HepG2 (cell line): Measurements from ENCODE around the gene TRAPPC10. TPM values are rescaled to one million over a fixed set of nuclear protein-coding genes. Genes with fewer than 3 reads are reported as not detected.

ENCODE experiments used
- ATAC-seq: fragments of 200-7000 bp; cut with Tn5 transposase; 3 replicates; pipeline ENCODE4 v1.9.1; 2020; ENCODE audit warnings: mild to moderate bottlenecking, moderate library complexity
- BruUV-seq: library from RNA; stranded (reverse); fragments of 400-500 nt; replicated peaks from 2 replicates; lab custom pipeline; 2021; lab: Mats Ljungman, UMichigan
- CTCF ChIA-PET: fragments of 300-600 bp; formaldehyde crosslinking; extraction: SDS; loops from one replicate; lab custom pipeline; 2021; ENCODE audit warnings: low total read pairs, inconsistent platforms, low intra/inter-chr PET ratio; lab: Yijun Ruan, JAX
- POLR2A ChIA-PET: fragments of 350-600 bp; sonication (Branson Sonifier 250); formaldehyde crosslinking; loops from one replicate; lab custom pipeline; 2020; ENCODE audit warnings: antibody characterized with exemption, inconsistent platforms; lab: Yijun Ruan, JAX
- DNase-seq: peaks from one replicate; pipeline ENCODE4 v3.0.0-alpha.2; 2015; ENCODE audit warnings: low spot score
- FAIRE-seq: peaks from 3 replicates; lab custom pipeline; 2011; peaks lifted over from hg19 to GRCh38; lab: Jason Lieb, UNC
- H2AFZ ChIP-seq: one replicate; pipeline ENCODE4 v1.6.1; 2011; ENCODE audit warnings: low read length, inconsistent platforms
- H3K27ac ChIP-seq: fragments of 300-600 bp; 3 replicates; pipeline ENCODE4 v1.8.0; 2011; ENCODE audit warnings: mixed run types, mild to moderate bottlenecking, mixed read lengths, low read length, inconsistent platforms; ENCODE audit not compliant: insufficient read depth; ENCODE audit errors: extremely low read length
- H3K27me3 ChIP-seq, 2 experiments: fragments of 200-600 bp in 1 of 2; 2 replicates in 1 of 2; 3 replicates in 1 of 2; pipeline versions ENCODE4 v1.6.0 to v1.8.0; 2011; ENCODE audit warnings: low read length in 2 of 2, mild to moderate bottlenecking in 2 of 2, moderate library complexity in 2 of 2, inconsistent platforms in 1 of 2; ENCODE audit not compliant: insufficient read depth in 2 of 2, control insufficient read depth in 1 of 2
- H3K36me3 ChIP-seq, 2 experiments: fragments of 200-600 bp in 1 of 2; replicated peaks in 1 of 2; 2 replicates in 1 of 2; 3 replicates in 1 of 2; pipeline versions ENCODE4 v1.5.1 to v1.8.0; 2011; ENCODE audit warnings: low read length in 2 of 2, inconsistent platforms in 1 of 2; ENCODE audit not compliant: insufficient read depth in 2 of 2, control insufficient read depth in 1 of 2
- H3K4me1 ChIP-seq: 2 replicates; pipeline ENCODE4 v1.5.1; 2012; ENCODE audit warnings: low read length, inconsistent platforms; ENCODE audit not compliant: insufficient read depth
- H3K4me2 ChIP-seq: 2 replicates; pipeline ENCODE4 v1.6.0; 2011; ENCODE audit warnings: low read depth, low read length, inconsistent platforms
- H3K4me3 ChIP-seq, 3 experiments: fragments of 200-600 bp in 1 of 3; sonication (generic), shearing (Covaris generic) in 1 of 3; replicated peaks in 1 of 3; 2 replicates each; pipeline ENCODE4 v1.5.1; 2011 to 2016; ENCODE audit warnings: low read length in 3 of 3, inconsistent platforms in 2 of 3, low read depth in 2 of 3, mild to moderate bottlenecking in 2 of 3, control low read depth in 1 of 3, mixed read lengths in 1 of 3; ENCODE audit not compliant: insufficient read depth in 1 of 3
- H3K79me2 ChIP-seq: one replicate; pipeline ENCODE4 v1.6.1; 2011; ENCODE audit warnings: low read length, inconsistent platforms; ENCODE audit not compliant: insufficient read depth
- H3K9ac ChIP-seq: 2 replicates; pipeline ENCODE4 v1.6.0; 2011; ENCODE audit warnings: mild to moderate bottlenecking, low read depth, low read length, inconsistent platforms; ENCODE audit not compliant: insufficient read depth
- H3K9me3 ChIP-seq: 2 replicates; pipeline ENCODE4 v1.5.1; 2012; ENCODE audit warnings: mild to moderate bottlenecking, low read length
- H4K20me1 ChIP-seq: 2 replicates; pipeline ENCODE4 v1.6.0; 2011; ENCODE audit warnings: inconsistent platforms, mild to moderate bottlenecking, low read length, moderate library complexity; ENCODE audit not compliant: insufficient read depth
- CREM ChIP-seq, 2 experiments: sonication (generic) in 1 of 2; formaldehyde crosslinking in 1 of 2; IDR thresholded peaks; 2 replicates each; pipeline versions ENCODE4 v1.4.0 to v1.6.1; 2016 to 2020; ENCODE audit warnings: antibody characterized with exemption in 1 of 2, mild to moderate bottlenecking in 1 of 2, missing genetic modification reagents in 1 of 2
- HNF4G ChIP-seq, 2 experiments: sonication (generic) in 1 of 2; formaldehyde crosslinking in 1 of 2; IDR thresholded peaks; 2 replicates each; pipeline versions ENCODE4 v1.4.0 to v1.6.1; 2011 to 2020; ENCODE audit warnings: borderline replicate concordance in 2 of 2, low read depth in 2 of 2, mild to moderate bottlenecking in 2 of 2, low read length in 1 of 2, missing genetic modification reagents in 1 of 2, moderate library complexity in 1 of 2
- IKZF4 ChIP-seq: sonication (generic); formaldehyde crosslinking; IDR thresholded peaks from 2 replicates; pipeline ENCODE4 v1.5.1; 2020; ENCODE audit warnings: borderline replicate concordance, mild to moderate bottlenecking, low read depth, missing genetic modification reagents; ENCODE audit errors: not compliant biosample characterization
- MAF1 ChIP-seq: sonication (generic); formaldehyde crosslinking; IDR thresholded peaks from 2 replicates; pipeline ENCODE4 v1.5.0; 2020; ENCODE audit warnings: missing genetic modification reagents, borderline replicate concordance
- TCF7 ChIP-seq: sonication (generic); IDR thresholded peaks from 2 replicates; pipeline ENCODE4 v1.6.1; 2016; ENCODE audit warnings: antibody characterized with exemption, low read depth
- ZNF138 ChIP-seq: sonication (generic); formaldehyde crosslinking; IDR thresholded peaks from 2 replicates; pipeline ENCODE4 v1.5.0; 2020; ENCODE audit warnings: mild to moderate bottlenecking, low read depth, missing genetic modification reagents
- ZNF550 ChIP-seq: sonication (generic); formaldehyde crosslinking; IDR thresholded peaks from 2 replicates; pipeline ENCODE4 v1.4.0; 2020; ENCODE audit warnings: mild to moderate bottlenecking, missing genetic modification reagents, borderline replicate concordance
- ZNF598 ChIP-seq: sonication (generic); formaldehyde crosslinking; IDR thresholded peaks from 2 replicates; pipeline ENCODE4 v1.5.1; 2020; ENCODE audit warnings: mild to moderate bottlenecking, missing genetic modification reagents, borderline replicate concordance
- ZZZ3 ChIP-seq: sonication (generic); formaldehyde crosslinking; IDR thresholded peaks from 2 replicates; pipeline ENCODE4 v1.4.0; 2020; ENCODE audit warnings: missing genetic modification reagents, mild to moderate bottlenecking, borderline replicate concordance
- WGBS: methylation state at CpG from one replicate; pipeline ENCODE4 v1.1.6; 2017; ENCODE audit warnings: low lambda C conversion rate; 5-methylcytosine and 5-hydroxymethylcytosine counted together
- in situ Hi-C: cut with HindIII; loops from 2 replicates; pipeline ENCODE4 v1.10.0; 2017; ENCODE audit warnings: low pct_unique_long_range_greater_than_20kb; ENCODE audit not compliant: extremely low pct_ligation_motif_present
- intact Hi-C: fragments of 100-400 bp; cut with micrococcal nuclease; formaldehyde crosslinking; loops from one replicate; pipeline ENCODE4 v1.10.0; 2022; ENCODE audit not compliant: unreplicated experiment
- polyA plus RNA-seq, 8 experiments: library from polyadenylated mRNA; depleted of rRNA in 3 of 8; stranded (reverse) in 7 of 8; unstranded in 1 of 8; fragments of >200 nt; fragmentation: Illumina TruSeq in 4 of 8; extraction: Trizol in 4 of 8; gene quantifications; 2 replicates each; pipeline versions ENCODE4 v1.2.1 to v1.2.3, GENCODE V29; 2011 to 2016; ENCODE audit warnings: low read depth in 4 of 8, missing spikeins in 1 of 8, mixed read lengths in 1 of 8; ENCODE audit not compliant: insufficient read depth in 1 of 8
- total RNA-seq, 5 experiments: library from RNA; depleted of rRNA; stranded (reverse); fragments of >200 nt; fragmentation: Illumina TruSeq; extraction: Trizol; gene quantifications; 2 replicates each; pipeline ENCODE4 v1.2.3, GENCODE V29; 2016; ENCODE audit warnings: low read depth in 1 of 5
- TF ChIP-seq, protein P1 (sequence below): sonication (generic); formaldehyde crosslinking; IDR thresholded peaks from 2 replicates; pipeline ENCODE4 v1.9.0; 2021; ENCODE audit warnings: missing genetic modification reagents, borderline replicate concordance
- TF ChIP-seq, protein P2 (sequence below): sonication (generic); formaldehyde crosslinking; IDR thresholded peaks from 2 replicates; pipeline ENCODE4 v1.4.0; 2020; ENCODE audit warnings: missing genetic modification reagents
- TF ChIP-seq, protein P3 (sequence below): sonication (generic); formaldehyde crosslinking; conservative IDR thresholded peaks from 2 replicates; pipeline ENCODE4 v1.8.0; 2022; ENCODE audit warnings: missing genetic modification reagents

The TRAPPC10 gene
- total and polyA plus RNA-seq, 2 of the 13 experiments (the other 11 are each of a cell fraction or from before 2014, with no cell fraction given) = 10.6 to 16.5 TPM

GRCh38 chr21:44063151-44063912 is 51.2 kb downstream of the TRAPPC10 start:
- ChIA-PET CTCF (no interaction called here), POLR2A (no interaction called here)
- H2AFZ ChIP-seq = no peak overlapping the region
- intact Hi-C loops (no loop called here), in situ Hi-C loops (no loop called here)
- H3K9me3 ChIP-seq = no peaks in the 10 kb centered on the region
- peaks cover 13 to 52% of the 10 kb centered on the region in 2 experiments; a peak in 4 of 5 replicates for H3K36me3 ChIP-seq
- H3K79me2 ChIP-seq = no peaks in the 10 kb centered on the region
- no peak for ATAC-seq
- no TSS peak for BruUV-seq
- WGBS = 94% methylated on average over 17 of the region's 19 CpGs
- H3K4me1 ChIP-seq = peaks cover 17% of the 10 kb centered on the region
- peaks cover 7% of the 10 kb centered on the region; the same call in 1 of the 2 replicates for H4K20me1 ChIP-seq
- H3K4me2 ChIP-seq = no peak overlapping the region
- no peak overlapping the region for H3K4me3 ChIP-seq
- DNase-seq = no peak
- H3K27me3 ChIP-seq = no peaks in the 10 kb centered on the region
- no peak for FAIRE-seq
- H3K27ac ChIP-seq = no peak overlapping the region
- H3K9ac ChIP-seq = no peak overlapping the region
- TF ChIP-seq IKZF4 (CRISPR knock-in tag) (no peak), CREM (IDR thresholded peaks at IDR 0.05) (no peak), CREM (CRISPR knock-in tag; IDR thresholded peaks at IDR 0.05) (no peak), ZNF598 (no peak), MAF1 (no peak), ZNF138 (CRISPR knock-in tag) (no peak), ZZZ3 (CRISPR knock-in tag) (no peak), TCF7 (no peak), HNF4G (IDR thresholded peaks at IDR 0.05; ENCODE audit: borderline replicate concordance, low read depth, low read length) (no peak), HNF4G (CRISPR knock-in tag; IDR thresholded peaks at IDR 0.05; ENCODE audit: borderline replicate concordance, low read depth) (no peak), ZNF550 (CRISPR knock-in tag) (no peak)
- TF ChIP-seq, protein P1, sequence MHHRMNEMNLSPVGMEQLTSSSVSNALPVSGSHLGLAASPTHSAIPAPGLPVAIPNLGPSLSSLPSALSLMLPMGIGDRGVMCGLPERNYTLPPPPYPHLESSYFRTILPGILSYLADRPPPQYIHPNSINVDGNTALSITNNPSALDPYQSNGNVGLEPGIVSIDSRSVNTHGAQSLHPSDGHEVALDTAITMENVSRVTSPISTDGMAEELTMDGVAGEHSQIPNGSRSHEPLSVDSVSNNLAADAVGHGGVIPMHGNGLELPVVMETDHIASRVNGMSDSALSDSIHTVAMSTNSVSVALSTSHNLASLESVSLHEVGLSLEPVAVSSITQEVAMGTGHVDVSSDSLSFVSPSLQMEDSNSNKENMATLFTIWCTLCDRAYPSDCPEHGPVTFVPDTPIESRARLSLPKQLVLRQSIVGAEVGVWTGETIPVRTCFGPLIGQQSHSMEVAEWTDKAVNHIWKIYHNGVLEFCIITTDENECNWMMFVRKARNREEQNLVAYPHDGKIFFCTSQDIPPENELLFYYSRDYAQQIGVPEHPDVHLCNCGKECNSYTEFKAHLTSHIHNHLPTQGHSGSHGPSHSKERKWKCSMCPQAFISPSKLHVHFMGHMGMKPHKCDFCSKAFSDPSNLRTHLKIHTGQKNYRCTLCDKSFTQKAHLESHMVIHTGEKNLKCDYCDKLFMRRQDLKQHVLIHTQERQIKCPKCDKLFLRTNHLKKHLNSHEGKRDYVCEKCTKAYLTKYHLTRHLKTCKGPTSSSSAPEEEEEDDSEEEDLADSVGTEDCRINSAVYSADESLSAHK (CRISPR knock-in tag) = no peak
- TF ChIP-seq, protein P2, sequence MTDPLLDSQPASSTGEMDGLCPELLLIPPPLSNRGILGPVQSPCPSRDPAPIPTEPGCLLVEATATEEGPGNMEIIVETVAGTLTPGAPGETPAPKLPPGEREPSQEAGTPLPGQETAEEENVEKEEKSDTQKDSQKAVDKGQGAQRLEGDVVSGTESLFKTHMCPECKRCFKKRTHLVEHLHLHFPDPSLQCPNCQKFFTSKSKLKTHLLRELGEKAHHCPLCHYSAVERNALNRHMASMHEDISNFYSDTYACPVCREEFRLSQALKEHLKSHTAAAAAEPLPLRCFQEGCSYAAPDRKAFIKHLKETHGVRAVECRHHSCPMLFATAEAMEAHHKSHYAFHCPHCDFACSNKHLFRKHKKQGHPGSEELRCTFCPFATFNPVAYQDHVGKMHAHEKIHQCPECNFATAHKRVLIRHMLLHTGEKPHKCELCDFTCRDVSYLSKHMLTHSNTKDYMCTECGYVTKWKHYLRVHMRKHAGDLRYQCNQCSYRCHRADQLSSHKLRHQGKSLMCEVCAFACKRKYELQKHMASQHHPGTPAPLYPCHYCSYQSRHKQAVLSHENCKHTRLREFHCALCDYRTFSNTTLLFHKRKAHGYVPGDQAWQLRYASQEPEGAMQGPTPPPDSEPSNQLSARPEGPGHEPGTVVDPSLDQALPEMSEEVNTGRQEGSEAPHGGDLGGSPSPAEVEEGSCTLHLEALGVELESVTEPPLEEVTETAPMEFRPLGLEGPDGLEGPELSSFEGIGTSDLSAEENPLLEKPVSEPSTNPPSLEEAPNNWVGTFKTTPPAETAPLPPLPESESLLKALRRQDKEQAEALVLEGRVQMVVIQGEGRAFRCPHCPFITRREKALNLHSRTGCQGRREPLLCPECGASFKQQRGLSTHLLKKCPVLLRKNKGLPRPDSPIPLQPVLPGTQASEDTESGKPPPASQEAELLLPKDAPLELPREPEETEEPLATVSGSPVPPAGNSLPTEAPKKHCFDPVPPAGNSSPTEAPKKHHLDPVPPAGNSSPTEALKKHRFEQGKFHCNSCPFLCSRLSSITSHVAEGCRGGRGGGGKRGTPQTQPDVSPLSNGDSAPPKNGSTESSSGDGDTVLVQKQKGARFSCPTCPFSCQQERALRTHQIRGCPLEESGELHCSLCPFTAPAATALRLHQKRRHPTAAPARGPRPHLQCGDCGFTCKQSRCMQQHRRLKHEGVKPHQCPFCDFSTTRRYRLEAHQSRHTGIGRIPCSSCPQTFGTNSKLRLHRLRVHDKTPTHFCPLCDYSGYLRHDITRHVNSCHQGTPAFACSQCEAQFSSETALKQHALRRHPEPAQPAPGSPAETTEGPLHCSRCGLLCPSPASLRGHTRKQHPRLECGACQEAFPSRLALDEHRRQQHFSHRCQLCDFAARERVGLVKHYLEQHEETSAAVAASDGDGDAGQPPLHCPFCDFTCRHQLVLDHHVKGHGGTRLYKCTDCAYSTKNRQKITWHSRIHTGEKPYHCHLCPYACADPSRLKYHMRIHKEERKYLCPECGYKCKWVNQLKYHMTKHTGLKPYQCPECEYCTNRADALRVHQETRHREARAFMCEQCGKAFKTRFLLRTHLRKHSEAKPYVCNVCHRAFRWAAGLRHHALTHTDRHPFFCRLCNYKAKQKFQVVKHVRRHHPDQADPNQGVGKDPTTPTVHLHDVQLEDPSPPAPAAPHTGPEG (CRISPR knock-in tag) = no peak
- TF ChIP-seq, protein P3, sequence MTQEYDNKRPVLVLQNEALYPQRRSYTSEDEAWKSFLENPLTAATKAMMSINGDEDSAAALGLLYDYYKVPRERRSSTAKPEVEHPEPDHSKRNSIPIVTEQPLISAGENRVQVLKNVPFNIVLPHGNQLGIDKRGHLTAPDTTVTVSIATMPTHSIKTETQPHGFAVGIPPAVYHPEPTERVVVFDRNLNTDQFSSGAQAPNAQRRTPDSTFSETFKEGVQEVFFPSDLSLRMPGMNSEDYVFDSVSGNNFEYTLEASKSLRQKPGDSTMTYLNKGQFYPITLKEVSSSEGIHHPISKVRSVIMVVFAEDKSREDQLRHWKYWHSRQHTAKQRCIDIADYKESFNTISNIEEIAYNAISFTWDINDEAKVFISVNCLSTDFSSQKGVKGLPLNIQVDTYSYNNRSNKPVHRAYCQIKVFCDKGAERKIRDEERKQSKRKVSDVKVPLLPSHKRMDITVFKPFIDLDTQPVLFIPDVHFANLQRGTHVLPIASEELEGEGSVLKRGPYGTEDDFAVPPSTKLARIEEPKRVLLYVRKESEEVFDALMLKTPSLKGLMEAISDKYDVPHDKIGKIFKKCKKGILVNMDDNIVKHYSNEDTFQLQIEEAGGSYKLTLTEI (CRISPR knock-in tag) = no peak
